ENCODE data around the gene NKAPD1.
"Not testable (repeated sequence)": the region's sequence is repeated elsewhere in the genome, so short reads cannot be mapped to it uniquely, and the experiment has no call there.

DNA sequence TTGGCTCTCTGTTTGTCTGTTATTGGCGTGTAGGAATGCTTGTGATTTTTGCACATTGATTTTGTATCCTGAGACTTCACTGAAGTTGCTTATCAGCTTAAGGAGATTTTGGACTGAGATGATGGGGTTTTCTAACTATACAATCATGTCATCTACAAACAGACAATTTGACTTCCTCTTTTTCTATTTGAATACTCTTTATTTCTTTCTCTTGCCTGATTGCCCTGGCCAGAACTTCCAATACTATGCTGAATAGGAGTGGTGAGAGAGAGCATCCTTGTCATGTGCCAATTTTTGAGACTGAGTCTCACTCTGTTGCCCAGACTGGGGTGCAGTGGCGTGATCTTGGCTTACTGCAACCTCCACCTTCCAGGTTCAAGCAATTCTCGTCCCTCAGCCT lies 25.8 kb upstream of the NKAPD1 start:
- TF ChIP-seq, protein P1, sequence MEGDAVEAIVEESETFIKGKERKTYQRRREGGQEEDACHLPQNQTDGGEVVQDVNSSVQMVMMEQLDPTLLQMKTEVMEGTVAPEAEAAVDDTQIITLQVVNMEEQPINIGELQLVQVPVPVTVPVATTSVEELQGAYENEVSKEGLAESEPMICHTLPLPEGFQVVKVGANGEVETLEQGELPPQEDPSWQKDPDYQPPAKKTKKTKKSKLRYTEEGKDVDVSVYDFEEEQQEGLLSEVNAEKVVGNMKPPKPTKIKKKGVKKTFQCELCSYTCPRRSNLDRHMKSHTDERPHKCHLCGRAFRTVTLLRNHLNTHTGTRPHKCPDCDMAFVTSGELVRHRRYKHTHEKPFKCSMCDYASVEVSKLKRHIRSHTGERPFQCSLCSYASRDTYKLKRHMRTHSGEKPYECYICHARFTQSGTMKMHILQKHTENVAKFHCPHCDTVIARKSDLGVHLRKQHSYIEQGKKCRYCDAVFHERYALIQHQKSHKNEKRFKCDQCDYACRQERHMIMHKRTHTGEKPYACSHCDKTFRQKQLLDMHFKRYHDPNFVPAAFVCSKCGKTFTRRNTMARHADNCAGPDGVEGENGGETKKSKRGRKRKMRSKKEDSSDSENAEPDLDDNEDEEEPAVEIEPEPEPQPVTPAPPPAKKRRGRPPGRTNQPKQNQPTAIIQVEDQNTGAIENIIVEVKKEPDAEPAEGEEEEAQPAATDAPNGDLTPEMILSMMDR (IDR thresholded peaks at IDR 0.05 in 8 of 11, conservative IDR thresholded peaks at IDR 0.05 in 3 of 11): not testable (repeated sequence)
- TF ChIP-seq POLR2A, POLR2AphosphoS5 (IDR thresholded peaks at IDR 0.05): not testable (repeated sequence)

Measured in spleen (tissue), 7 donors.